K562 (cell line): ENCODE measurements around the gene CCL27. TPM values are rescaled to one million over a fixed set of nuclear protein-coding genes. Genes with fewer than 3 reads are reported as not detected.

ENCODE experiments used
- PHF20 ChIP-seq: fragments of 450-650 bp; IDR thresholded peaks from 2 replicates; pipeline ENCODE4 v1.6.1; 2018; ENCODE audit not compliant: partially characterized antibody
- RCOR1 ChIP-seq, 2 experiments: IDR thresholded peaks; 2 replicates each; pipeline ENCODE4 v1.6.1; 2012; ENCODE audit warnings: low read depth in 2 of 2, low read length in 2 of 2, borderline replicate concordance in 1 of 2, improper control_type of control experiment in 1 of 2
- TFAP4 ChIP-seq: sonication (generic); formaldehyde crosslinking; IDR thresholded peaks from 2 replicates; pipeline ENCODE4 v1.8.0; 2022; ENCODE audit warnings: missing genetic modification reagents, mild to moderate bottlenecking, moderate library complexity, borderline replicate concordance
- ZNF143 ChIP-seq: sonication (generic); formaldehyde crosslinking; IDR thresholded peaks from 2 replicates; pipeline ENCODE4 v1.9.0; 2022; ENCODE audit warnings: mild to moderate bottlenecking, missing genetic modification reagents
- polyA plus RNA-seq, 8 experiments: library from polyadenylated mRNA; depleted of rRNA in 4 of 8; stranded (reverse) in 5 of 8; unstranded in 3 of 8; fragments of >200 nt; fragmentation: Nextera tagmentation in 2 of 8; fragmentation: Illumina TruSeq in 1 of 8; extraction: Ambion mirVana in 2 of 8; extraction: Trizol in 1 of 8; gene quantifications; 2 replicates each; pipeline versions ENCODE4 v1.2.1 to v1.2.3, GENCODE V29; 2011 to 2014; ENCODE audit warnings: inconsistent platforms in 1 of 8, missing spikeins in 1 of 8
- total RNA-seq, 7 experiments: library from RNA; depleted of rRNA in 6 of 7; stranded (reverse); fragments of >200 nt in 6 of 7; fragmentation: Illumina TruSeq in 2 of 7; extraction: Trizol in 2 of 7; gene quantifications; 2 replicates each; pipeline versions ENCODE4 v1.2.1 to v1.2.3, GENCODE V29; 2011 to 2021; ENCODE audit warnings: low replicate concordance in 1 of 7
- TF ChIP-seq, protein P1 (sequence below): fragments of 250-450 bp; sonication (Bioruptor Pico); IDR thresholded peaks from 2 replicates; pipeline ENCODE4 v1.4.0; 2020; ENCODE audit warnings: mild to moderate bottlenecking
- TF ChIP-seq, protein P2 (sequence below), 2 experiments: fragments of 450-650 bp; conservative IDR thresholded peaks; 2 replicates each; pipeline ENCODE4 v1.6.1; 2017; ENCODE audit warnings: mild to moderate bottlenecking in 2 of 2, moderate library complexity in 2 of 2

The CCL27 gene
- total and polyA plus RNA-seq, 9 of the 15 experiments (the other 6 are each of a cell fraction or from before 2014, with no cell fraction given), result 0.10 to 0.53 (median 0.27) TPM; not detected in 5

DNA sequence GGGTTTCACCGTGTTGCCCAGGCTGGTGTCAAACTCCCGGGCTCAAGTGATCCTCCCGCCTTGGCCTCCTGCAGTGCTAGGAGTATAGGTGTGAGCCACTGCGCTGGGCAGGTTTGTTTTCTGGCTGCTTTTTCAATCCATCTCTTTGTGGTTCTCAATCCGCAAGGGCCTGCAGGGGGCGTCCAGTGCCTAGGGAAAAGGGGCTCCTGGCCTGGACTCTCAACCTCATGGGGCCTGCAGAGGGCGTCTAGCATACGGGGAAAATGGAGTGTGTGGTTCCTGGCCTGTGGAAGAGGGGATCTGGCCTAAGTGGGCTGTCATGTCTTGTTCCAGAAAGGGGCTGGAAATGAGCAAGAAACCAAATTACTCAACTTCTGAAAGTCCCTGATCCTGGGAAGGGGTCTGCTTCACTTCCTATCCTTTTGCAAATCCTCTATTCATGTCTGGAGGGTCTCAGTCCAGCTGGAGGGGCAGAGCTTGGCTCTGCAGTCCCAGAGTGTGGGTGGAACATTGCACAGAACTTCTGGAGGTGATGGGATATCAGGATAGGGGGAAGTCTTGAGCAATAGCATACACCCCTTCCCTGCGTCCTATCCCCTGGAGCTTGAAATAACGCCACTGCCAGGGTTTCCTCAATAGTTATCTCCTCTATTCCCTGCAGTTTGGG lies 12.7 kb upstream of the CCL27 start (continued):
- TF ChIP-seq PHF20 (peak; percentile 23), ZNF143 (CRISPR knock-in tag) (no peak), RCOR1 (IDR thresholded peaks at IDR 0.05; ENCODE audit: borderline replicate concordance in 1 of 2, low read depth in 2 of 2, low read length in 2 of 2) (0 out of 4 replicates have a peak, but pooled peaks of 1 of the 2 experiments have one; percentile 30), TFAP4 (peak; percentile 34; the same call in 1 of the 2 replicates)
- TF ChIP-seq, protein P1, sequence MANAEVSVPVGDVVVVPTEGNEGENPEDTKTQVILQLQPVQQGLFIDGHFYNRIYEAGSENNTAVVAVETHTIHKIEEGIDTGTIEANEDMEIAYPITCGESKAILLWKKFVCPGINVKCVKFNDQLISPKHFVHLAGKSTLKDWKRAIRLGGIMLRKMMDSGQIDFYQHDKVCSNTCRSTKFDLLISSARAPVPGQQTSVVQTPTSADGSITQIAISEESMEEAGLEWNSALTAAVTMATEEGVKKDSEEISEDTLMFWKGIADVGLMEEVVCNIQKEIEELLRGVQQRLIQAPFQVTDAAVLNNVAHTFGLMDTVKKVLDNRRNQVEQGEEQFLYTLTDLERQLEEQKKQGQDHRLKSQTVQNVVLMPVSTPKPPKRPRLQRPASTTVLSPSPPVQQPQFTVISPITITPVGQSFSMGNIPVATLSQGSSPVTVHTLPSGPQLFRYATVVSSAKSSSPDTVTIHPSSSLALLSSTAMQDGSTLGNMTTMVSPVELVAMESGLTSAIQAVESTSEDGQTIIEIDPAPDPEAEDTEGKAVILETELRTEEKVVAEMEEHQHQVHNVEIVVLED (CRISPR knock-in tag), result no peak
- TF ChIP-seq, protein P2, sequence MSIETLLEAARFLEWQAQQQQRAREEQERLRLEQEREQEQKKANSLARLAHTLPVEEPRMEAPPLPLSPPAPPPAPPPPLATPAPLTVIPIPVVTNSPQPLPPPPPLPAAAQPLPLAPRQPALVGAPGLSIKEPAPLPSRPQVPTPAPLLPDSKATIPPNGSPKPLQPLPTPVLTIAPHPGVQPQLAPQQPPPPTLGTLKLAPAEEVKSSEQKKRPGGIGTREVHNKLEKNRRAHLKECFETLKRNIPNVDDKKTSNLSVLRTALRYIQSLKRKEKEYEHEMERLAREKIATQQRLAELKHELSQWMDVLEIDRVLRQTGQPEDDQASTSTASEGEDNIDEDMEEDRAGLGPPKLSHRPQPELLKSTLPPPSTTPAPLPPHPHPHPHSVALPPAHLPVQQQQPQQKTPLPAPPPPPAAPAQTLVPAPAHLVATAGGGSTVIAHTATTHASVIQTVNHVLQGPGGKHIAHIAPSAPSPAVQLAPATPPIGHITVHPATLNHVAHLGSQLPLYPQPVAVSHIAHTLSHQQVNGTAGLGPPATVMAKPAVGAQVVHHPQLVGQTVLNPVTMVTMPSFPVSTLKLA (conservative IDR thresholded peaks at IDR 0.05), result 0 out of 4 replicates have a peak, but pooled peaks of 1 of the 2 experiments have one; percentile 20
